LNCAP (cell line): ENCODE results near the gene ERN2.

Experiments
- TF ChIP-seq, protein P1 (sequence below): fragments of 450-650 bp; IDR thresholded peaks from 2 replicates; pipeline ENCODE4 v1.5.1; 2017; ENCODE audit warnings: mild to moderate bottlenecking

The ERN2 gene

DNA sequence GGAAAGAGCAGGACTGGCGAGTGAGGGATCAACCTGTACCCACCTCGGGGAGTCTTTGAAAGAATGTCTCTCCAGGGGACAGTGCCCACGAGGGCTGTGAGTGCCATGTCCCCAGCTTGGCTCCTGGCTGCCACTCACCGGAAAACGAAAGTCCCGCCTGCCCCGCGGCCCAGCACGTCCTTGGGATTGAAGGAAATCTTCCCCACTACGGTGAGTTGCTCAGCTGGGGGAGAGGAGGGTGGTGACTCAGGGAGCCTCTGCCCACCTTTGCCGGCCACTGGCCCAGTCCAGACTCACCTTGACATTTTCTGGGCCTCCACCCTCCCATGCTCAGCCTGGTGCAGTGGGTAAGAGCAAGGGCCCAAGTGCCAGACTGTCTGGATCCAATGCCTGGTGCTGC lies 17.3 kb downstream of the ERN2 start:
- TF ChIP-seq, protein P1, sequence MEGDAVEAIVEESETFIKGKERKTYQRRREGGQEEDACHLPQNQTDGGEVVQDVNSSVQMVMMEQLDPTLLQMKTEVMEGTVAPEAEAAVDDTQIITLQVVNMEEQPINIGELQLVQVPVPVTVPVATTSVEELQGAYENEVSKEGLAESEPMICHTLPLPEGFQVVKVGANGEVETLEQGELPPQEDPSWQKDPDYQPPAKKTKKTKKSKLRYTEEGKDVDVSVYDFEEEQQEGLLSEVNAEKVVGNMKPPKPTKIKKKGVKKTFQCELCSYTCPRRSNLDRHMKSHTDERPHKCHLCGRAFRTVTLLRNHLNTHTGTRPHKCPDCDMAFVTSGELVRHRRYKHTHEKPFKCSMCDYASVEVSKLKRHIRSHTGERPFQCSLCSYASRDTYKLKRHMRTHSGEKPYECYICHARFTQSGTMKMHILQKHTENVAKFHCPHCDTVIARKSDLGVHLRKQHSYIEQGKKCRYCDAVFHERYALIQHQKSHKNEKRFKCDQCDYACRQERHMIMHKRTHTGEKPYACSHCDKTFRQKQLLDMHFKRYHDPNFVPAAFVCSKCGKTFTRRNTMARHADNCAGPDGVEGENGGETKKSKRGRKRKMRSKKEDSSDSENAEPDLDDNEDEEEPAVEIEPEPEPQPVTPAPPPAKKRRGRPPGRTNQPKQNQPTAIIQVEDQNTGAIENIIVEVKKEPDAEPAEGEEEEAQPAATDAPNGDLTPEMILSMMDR, result no peak

DNA sequence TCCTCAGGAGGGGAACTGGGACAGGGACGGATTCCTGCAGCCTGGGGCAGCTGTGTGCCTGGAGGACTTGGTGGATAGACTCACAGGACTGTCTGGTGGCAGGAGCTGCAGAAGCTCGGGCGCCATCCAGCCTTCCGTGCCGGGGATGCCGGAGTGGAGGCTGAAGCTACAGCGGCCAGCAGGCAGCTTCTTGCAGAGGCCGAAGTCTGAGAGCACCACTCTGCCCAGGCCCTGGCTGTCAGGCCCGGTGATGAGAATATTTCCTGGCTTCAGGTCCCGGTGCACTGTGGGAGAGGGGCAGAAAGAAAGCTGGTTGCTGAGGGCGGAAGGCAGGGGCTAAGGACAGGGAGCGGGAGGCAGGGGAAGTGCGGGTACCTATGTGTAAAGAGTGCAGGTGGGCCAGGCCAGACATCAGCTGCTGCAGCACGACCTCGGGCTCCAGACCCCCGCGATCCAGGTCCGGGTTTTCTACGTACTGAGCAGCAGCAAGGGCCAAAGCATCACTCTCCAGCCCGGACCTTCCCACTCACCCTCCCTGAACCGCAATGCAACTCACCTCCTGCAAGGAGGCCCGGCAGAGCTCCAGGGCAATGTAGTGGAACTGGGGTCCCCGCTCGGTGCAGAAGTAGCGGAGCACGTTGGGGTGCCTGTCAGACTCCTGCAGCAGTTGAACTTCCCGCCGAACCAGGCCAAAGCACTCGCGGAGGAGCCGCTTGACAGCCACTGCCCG lies 18.2 kb downstream of the ERN2 start:
- TF ChIP-seq, protein P1, result no peak

DNA sequence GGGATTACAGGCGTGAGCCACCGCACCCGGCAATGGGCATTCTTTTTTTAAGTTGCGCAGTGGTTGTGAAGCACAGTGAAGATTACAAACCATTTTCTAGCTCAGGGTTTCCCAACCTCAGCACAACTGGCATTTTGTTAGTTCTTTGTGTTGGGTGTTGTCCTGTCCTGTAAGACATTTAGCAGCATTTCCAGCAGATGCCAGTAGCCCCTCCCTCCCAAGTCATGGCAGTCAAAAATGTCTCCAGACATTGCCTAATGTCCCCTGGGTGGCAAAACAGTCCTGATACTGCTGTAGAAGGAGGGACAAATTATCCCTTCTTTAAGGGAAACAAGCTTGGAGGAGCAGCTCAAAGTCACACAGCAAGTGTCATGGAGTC lies 18.8 kb downstream of the ERN2 start:
- TF ChIP-seq, protein P1, result no peak

DNA sequence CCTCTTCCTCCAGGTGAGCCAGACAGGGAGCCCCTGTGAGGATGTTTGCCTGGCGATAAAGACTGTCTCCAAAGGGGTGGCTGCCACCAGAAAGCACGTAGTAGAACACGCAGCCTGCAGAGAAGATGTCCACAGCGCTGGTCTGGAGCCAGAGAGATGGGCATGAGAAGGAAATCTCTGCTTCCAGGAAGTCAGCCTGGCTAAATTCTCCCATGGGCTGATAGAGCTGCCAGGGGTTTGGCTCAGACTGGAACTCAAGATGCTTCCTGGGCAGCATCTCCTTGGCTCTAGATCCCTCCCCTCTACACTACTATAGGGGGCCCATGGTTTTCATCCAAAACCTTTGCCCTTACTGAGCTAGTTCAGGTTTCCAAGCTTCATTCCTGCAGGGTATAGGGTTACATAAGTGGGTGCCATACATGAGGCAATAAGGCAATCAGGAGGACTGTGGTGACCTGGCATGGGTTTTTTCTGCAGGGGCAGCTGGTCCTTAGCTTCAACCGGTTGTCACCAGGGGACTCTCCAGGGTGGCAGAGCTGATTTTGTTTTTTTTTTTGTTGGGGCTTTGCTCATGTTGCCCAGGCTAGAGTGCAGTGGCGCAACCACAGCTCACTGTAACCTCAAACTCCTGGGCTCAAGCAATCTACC lies 20.7 kb downstream of the ERN2 start:
- TF ChIP-seq, protein P1, result no peak

DNA sequence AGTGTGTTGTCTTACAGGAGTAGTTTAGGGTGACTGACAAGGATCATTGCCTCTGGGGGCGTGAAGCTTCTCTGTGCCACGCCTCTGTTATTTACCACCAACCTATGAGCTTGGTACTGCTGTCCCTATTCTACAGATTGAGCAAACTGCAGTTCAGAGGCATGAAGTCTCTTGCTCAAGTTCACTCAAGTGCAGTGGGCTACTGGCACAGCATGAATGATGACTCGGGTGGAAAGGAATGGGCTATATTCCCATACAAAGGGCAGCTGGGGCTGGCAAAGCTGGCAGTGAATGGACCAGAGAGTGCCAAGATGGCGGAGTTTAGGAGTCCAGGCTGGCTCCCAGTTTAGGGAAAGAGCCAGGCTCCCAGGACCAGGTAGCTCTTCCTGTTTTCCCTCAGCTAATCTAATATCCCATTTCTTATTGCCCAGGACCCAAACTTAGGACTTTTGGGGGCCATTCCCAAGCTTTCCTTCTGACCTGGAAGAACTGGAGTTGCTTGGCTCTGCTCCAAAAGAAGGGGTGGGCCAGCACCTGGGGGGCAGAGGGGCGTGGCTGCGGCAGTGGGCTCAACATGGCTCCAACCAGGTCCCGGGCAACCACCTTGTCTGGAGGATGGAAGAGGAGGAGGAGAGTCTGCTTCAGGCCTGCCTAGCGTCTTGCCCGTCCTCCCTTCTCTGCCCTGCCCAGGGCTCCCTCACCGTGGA lies 21.4 kb downstream of the ERN2 start:
- TF ChIP-seq, protein P1, result no peak

DNA sequence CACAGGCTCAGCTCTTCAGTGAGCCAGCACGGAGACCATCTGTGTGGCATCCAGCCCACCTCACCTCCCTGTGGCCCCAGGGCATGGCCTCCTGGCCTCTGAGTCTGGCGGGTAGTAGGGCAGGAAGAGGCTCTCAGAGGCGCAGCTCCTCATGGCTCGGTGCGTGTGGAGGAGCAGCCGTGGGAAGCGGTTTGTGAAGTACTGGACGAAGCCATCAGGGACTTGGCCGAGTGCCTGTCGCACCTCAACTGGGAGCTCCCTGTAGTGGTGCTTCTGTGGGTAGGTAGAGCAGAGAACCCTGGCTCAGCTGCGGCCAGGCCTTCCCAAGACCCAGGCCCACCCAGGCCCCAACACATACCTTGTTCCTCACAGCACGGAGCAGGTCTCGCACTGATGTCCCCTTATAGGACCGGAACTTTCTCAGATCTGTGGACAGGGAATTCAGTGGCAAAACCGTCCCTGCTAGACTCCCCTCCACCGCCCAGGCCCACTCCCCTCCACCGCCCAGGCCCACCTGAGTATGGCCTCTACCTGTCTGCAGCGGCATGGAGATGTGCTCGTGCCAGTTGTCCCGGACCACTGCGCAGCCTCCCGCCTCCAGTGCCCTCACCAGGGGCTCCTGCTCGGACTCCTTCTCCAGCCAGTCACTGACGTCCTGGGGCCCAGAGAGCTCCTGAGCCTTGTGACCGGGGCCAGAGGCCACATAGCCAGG lies 22.1 kb downstream of the ERN2 start:
- TF ChIP-seq, protein P1, result no peak

DNA sequence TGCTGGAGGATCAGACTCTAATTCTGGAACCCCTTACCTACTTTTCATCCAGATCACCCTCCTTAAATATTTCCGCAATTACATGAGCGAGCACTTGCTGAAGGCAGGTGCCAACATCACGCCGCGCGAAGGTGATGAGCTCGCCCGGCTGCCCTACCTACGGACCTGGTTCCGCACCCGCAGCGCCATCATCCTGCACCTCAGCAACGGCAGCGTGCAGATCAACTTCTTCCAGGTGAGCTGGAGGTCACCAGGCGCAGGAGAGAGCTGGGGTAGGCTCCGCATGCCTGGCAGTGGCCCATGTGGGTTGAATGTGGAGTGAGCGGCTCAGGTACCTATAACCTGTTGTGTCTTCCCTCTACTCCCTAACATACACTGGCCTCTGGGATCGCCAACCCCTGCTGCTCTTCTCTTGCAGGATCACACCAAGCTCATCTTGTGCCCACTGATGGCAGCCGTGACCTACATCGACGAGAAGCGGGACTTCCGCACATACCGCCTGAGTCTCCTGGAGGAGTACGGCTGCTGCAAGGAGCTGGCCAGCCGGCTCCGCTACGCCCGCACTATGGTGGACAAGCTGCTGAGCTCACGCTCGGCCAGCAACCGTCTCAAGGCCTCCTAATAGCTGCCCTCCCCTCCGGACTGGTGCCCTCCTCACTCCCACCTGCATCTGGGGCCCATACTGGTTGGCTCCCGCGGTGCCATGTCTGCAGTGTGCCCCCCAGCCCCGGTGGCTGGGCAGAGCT lies 23.4 kb downstream of the ERN2 start:
- TF ChIP-seq, protein P1, result no peak
